GM18502 (cell line): Measurements from ENCODE around the gene GALNT13.
A peak's percentile ranks its signal among the peaks of the same experiment; 100 is the strongest.

ENCODE experiments used
- ATAC-seq: cut with Tn5 transposase; IDR thresholded peaks from one replicate; pipeline ENCODE4 v1.9.1; 2021; ENCODE audit warnings: mild to moderate bottlenecking; ENCODE audit not compliant: unreplicated experiment, poor library complexity

Gene GALNT13

DNA sequence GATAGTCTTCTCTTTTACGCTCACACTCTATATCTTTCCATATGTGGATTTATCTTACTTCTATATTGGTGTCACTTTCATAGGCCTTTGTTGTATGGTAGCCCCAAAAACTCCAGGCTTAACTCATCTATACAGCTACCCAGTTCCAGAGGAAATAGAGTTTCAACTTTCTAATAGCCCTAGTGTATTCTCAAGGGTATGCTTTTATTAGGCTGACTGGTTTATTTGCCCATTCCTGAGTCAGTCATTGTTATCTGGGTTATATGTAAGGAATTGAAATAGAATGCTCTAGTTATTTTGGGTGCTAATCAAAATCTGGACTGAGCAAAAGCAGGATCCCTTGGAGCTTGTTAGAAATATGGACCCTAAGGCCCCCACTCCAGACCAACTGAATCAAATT, 519.3 kb downstream of the GALNT13 start:
- ATAC-seq, result no peak

DNA sequence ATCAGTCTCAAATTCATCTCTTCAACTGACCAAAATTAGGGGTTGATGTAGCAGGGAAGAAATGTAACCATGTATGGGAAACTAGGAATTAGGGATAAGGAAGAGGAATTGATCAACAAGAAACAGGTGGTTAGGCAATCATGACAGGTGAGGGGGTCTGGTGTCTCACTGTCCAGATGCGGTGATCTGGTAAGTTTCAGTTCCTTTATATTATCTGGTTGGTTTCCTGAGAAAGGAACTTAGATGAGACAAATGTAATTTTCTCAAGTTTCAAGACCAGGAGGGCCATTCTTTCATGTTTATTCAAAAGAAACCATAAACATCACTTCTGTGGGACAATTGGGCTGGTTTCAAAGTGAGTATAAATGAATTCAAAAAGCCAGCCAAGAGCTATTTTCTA, 520.5 kb downstream of the GALNT13 start:
- peak; percentile 91 for ATAC-seq

DNA sequence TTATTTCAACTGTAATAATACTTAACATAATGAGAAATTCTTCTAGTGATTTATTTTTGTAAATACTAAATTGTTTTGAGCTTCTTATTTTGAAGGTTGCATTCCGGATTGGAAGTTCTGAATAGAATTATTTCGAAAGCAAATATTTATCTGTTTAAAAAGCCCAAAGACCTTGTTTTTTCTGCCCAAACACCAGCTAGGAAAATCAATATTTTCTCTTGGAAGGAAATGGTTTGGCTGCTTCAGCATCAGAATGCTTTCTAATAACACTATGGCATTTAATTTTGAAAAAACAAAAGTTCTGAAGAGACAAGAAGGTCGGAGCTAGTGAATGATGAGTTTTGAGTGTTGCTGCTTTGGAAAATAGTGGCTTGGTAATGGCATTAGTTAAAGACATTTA, 522.9 kb downstream of the GALNT13 start:
- ATAC-seq, result no peak

DNA sequence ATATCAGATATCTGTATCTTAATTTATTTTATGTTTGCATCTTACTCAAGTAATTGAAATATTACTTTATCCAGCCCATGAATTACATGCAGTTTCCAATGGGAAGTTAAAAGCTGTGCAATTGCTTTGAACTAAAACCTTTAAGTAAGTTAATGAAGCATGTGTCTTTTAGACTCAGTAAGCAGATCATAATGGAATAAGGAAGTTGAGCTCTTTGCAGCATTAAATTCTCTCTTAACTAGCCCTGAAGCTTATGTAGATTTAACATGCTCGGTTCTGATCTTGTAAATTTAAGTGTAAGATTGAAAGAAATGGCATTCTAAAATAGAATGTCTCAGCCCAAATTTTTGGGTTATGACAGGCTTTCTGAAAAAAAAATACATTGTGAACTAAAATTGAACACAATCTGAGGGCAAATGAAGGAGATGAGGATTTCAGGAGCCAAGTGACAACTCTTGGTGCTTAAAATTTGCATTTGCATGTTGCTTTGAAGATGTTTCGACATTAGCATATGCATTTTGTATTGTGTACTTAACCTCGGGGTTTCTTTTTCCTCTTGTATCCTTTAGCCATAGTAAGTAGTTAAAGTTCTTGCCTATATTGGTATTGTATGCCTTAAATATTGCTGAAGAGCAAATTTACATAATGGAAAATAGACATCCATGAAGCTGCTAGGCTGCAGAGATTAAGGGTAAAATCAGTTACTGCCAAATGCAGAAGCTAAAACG, 529.0 kb downstream of the GALNT13 start:
- ATAC-seq, result no peak

DNA sequence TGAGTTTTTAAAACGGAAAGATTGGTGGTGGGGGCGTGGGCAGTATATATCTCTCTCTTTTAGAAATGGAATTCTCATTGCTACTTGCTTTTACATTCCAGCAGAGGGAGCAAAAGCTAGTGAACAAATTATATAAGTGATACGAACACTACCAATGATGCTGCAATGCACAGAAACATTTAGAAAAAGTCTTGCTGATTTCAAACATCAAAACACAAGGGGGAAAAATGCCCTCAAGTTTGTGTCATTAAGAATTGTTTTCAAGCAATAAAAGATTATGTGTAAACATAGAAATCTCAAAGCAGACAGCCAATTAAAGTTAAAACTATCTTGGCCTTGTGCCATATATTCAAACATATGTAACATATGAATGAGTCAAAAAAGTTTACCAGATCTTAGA, 530.5 kb downstream of the GALNT13 start:
- peak; percentile 64 for ATAC-seq

DNA sequence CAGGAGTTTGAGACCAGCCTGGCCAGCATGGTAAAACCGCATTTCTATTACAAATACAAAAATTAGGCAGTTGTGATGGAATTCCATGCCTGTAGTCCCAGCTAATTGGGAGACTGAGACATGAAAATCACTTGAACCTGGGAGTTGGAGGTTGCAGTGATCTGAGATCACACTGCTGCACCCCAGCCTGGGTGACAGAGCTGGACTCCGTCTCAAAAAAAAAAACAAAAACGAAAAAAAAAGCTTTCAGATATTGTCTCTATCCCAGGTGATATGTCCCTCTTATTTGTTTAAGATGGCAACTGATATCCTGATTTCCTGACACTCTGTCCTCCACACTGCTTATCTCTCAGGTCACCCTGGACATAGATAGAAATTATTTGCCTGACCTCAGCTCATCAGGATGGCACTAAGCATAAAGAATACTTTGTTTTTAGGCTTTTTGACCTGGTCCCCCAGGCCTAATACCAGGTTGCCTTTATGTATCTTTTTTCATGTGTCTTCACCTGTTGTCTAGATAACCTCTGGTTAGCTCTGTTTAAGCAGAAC, 531.6 kb downstream of the GALNT13 start:
- no peak for ATAC-seq

DNA sequence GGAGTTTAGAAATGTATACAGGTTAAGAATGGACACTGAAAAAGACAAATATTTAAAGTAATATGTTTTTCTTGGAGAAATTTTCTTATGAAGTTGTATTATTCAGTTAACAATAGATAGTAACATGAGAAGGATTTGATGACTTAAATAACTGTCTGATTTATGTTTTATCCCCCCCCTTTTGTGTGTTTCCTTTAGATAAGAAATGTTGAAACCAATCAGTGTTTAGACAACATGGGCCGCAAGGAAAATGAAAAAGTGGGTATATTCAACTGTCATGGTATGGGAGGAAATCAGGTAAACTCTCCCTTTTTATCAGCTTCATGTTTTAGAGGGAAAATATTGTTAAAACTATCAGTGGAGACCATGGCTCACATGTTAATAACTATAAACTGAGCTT, 537.1 kb downstream of the GALNT13 start:
- ATAC-seq, result no peak

DNA sequence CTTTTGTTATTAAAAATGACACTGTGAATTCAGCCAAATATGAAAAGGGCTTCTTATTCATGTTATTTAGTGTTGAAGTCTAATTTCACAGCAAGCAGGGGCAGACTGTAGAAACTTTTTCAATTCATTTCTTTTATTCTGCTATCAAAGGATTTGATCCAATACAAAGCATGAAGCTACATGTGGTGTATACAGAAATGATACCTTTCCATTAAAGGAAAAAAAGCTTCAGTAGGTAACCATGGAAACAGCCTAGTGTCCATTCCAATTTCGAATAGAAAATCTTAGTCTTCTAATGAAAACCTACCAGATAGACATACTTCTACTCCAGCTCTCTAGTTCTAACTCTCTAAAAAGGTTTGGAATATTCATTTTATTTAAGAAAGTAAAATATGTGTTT, 550.5 kb downstream of the GALNT13 start:
- no peak for ATAC-seq

DNA sequence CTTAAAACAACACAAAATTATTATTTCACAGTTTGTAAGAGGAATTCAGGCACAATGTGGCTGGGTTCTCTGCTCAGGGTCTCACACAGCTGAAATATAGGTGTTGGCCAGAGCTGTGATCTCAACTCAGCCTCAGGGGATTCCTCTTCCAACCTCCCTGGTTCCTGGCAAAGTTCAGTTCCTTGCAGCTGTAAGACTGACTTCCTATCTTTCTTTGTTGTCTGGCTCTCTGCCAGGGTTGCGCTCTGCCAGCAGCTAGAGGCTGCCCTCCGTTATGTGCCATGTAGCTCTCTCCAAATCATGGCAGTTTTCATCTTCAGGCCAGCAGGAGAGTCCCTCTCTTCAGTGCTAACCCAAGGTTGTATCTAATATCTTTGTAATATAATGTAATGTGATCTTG, 554.3 kb downstream of the GALNT13 start:
- no peak for ATAC-seq

DNA sequence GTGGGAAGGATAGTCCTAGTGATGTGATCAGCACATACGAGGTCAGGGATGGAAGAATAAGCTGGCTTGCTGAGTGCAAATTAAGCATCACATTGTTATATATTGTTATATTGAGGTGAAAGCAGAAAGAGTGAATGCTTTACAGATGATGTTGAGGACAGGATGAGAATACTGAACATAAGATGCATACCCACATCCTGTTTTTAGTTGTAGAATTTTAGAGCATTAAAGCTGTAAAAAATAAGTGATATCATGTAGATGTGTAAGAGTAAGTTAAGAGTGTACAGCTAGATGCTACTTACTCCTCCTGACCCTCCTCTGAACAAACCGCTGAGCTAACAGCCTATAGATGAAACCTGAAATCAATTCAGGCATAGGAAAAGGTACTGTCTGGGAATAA, 555.7 kb downstream of the GALNT13 start:
- no peak for ATAC-seq

DNA sequence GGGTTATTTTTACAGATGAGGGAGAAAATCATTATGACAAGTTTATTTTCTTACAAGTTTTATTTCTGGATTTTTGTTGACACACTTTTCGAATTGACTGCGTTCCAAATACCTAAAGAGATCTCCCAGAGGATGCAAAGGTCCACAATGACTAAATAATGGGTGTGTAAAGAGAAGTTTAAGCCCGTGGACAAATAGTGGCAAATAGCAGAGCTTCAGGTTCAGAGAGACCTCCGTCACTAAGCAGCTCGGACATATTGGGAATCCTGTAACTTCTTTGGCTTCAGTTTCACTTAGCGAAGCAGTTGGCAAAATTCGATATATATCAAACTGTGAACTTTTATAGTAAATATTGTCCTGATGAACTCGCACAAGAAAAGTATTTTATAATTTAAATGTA, 556.3 kb downstream of the GALNT13 start:
- ATAC-seq, result no peak

DNA sequence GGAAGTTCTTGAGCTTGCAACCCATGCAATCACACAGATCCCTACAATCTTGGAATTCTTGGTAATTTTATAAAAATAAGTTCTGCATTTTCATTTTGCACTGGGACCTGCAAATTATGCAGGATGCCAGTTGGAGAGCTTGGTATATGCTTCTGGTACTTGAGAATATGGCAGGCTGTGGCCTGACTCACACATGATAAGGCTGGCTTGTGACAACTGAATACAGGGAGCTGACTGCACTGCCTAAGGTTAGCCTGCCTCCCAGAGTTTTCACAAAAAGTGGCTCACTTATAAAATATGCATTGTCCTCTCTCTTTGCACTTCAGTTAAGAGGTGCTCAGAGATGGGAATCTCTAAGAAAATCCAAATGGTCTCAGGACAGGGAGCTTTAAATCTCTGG, 561.3 kb downstream of the GALNT13 start:
- no peak for ATAC-seq

DNA sequence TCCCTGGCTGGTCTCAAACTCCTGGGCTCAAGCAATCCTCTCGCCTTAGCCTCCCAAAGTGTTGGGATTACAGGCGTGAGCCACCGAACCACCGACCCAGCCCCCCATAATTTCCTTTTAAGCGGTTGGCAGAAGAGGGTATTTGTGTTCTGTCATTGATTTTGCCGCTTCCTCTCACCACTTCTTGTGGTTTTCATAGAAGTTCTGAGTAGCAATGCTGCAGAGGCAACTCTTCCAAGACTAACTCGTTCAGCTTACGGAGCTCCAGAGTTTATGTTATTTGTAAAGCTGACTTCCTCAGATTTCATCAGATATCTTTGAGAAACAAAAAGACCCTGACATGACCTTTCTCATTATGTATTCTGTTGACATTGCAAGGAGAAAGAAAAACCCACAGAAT, 565.4 kb downstream of the GALNT13 start:
- ATAC-seq, result no peak

DNA sequence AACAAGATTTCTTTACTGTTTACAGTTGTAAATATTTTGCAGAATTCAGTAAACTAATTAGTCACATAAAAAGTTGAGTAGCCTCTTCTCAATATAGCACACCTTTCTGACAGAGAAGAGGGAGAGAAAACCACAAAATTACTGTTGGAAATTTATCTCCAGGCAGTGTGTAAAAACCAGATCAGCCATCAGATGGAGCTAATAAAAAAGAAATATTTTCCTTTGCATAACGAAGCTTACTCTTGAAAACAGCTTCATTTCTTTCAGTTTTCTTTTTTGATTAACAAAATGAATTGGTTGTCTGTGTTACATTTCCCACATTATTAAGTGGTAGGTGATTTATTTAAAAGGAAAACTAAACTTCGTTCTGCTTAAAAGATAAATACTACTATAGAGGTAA, 567.4 kb downstream of the GALNT13 start:
- ATAC-seq, result no peak

DNA sequence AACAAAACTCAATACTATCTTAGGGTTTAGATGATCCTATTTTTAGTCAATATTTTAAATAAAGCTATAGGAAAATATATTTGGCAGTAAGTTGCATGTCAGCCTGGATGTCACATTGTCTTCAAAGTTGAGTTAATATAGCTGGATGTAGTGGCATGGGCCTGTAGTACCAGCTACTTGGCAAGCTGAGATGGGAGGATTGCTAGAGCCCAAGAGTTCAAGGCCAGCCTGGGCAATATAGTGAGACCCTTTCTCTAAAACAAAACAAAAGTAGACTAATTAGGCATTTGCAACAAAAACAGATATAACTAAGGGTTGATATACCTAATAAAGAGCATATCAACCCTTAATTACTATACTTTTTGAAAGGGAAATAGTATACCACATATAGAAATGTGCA, 572.2 kb downstream of the GALNT13 start:
- ATAC-seq, result no peak

DNA sequence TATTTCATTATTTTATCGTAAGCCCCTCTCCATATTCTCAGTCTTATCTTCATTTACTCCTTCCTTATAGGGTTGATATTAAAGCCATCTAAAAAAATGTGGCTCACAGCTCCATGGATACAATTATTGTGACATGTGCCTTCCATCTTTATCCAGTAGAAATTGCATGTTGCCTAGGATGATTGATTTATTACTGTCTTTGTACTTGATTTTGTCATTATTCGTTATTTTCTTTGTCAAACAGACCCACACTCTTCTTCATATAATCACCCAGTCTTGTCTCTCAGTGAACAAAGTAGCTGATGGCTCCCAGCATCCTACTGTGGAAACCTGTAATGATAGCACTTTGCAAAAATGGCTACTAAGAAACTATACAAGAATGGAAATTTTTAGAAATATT, 574.6 kb downstream of the GALNT13 start:
- ATAC-seq, result no peak

DNA sequence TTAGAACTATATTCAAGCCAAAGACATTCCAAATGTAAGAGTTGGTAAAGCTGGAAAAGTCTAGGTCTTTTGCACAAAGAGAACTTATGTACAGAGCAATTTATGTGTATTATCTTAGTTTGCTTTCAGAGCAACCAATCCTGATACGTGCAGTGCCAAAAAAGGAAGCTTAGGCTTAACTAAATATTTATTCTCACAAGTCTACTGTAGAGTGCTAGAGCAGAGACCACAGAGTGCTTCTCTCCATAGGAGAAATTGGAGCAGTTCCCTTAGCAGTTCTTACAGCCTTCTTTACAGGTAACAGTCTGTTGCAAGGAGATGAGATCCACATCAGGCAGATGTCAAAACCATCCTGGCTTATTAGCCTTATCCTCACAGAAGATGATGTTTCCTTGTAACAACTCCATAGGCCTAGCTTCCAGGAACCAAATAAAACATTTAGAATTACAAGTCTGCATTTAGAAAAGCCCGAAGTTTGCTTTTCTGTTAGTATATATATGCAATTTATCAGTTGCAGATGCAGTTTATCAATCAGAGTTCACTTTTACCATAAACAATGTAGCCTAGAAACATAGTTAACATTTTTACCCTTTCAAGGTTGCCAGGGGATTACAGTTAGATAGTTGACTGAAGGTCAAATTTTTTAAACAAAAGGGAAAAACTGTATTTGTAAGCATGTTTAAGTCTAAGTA, 576.2 kb downstream of the GALNT13 start:
- no peak for ATAC-seq

DNA sequence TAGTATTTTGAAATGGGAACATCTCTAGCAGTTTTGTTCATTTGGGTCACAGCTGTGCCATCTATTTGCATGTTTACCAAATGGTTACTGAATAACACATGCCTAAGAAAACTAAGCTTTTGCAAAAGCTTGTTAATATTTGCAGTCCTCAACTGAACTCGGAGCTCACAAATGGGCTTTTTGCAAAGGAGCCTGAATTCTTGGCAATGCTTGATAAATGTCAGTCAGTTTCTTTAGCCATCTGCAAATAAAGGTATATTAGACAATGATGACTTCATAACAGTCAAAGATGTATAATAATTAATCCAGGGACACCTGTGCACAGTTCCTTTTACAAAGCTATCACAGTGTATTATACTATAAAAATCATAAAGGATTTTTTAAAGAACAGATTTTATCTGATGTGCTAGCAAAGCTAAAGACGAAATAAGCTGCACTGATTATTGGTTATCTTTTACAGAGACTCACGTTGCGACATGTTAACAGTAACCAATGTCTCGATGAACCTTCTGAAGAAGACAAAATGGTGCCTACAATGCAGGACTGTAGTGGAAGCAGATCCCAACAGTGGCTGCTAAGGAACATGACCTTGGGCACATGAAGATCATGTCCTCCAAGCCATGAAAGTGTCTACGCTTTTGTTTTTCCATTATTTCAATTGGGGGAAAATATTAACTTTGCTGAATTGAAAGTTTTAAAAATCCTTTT, 578.4 kb downstream of the GALNT13 start:
- no peak for ATAC-seq

DNA sequence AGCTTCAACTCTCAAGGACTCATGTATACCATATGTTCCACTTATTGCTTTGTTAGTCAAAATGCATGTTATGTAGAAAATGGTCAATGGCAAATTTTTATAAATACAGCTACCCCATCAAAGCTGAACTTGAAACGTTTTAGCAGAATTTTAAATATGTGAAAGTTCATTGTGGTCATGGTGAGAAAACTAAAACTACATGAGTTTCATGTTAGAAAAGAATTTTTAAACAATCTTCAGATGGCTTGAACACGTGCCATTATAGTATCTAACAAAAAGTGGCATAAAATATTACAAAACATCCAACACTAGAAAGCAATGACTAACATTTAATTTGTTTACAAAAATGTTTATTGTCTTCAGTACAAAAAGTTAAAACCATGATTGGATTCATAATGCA, 580.7 kb downstream of the GALNT13 start:
- ATAC-seq, result peak; percentile 12

DNA sequence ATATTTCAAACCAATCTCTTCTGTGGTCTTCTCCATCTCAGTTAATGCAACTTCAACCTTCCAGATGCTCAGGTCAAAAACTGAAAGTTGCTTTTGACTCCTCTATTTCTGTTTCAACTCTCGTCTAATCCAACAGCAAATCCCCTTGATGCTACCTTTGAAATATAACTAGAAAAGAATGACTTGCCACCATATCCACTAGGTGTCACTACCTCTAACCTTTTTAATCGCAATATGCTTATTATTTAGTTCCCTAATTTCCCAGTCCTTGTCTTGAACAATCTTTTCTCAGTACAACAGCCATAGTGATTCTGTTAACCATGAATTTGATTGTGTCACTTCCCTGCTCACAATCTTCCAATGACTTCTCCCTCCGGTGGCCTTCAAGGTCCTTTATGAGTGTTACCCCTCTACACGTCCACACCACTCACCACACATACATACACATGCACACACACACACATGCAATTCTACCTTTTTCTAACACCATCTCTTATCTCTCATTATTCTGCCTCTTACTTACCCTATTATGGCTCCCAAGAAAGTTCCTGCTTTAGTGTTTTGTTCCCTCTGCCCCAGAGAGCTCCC, 581.3 kb downstream of the GALNT13 start:
- ATAC-seq, result peak; percentile 77

DNA sequence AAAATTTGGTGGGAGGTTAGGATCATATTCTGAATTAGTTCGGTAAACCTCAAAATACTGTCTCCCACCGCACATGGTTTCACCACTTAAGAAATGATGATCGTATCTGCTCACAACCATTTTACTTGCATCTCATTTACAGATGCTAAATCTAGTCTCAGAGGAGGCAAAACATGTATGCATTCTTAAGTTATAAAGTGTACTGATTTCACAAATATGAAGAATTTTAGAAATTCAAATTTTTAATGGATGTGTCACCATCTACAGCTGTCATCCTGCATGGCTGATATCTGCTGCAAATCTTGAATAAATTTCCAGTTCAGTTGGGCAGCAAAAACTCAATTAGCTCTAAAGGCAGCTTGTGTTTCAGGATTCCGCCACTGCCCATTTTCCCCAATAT, 583.4 kb downstream of the GALNT13 start:
- ATAC-seq, result no peak
